Activated B cell treated with CpG ODN at 0.5 μM for 24 hours (primary cell): ENCODE data around the gene ARPC5L. TPM values are rescaled to one million over a fixed set of nuclear protein-coding genes. Genes with fewer than 3 reads are reported as not detected.

ENCODE experiments used
- ATAC-seq: fragments of 200-7000 bp; cut with Tn5 transposase; one replicate; pipeline ENCODE4 v1.10.0; 2021; ENCODE audit warnings: low read depth, mild to moderate bottlenecking, moderate library complexity
- CTCF ChIA-PET: fragments of 350-600 bp; sonication (Branson Sonifier 250); formaldehyde crosslinking; loops from one replicate; lab custom pipeline; 2021; ENCODE audit warnings: antibody characterized with exemption; lab: Charles Lee
- POLR2A ChIA-PET: fragments of 350-600 bp; sonication (Branson Sonifier 250); formaldehyde crosslinking; loops from one replicate; lab custom pipeline; 2021; ENCODE audit warnings: antibody characterized with exemption; lab: Charles Lee
- DNase-seq: peaks from one replicate; pipeline ENCODE4 v3.0.0; 2022
- H3K27ac Mint-ChIP-seq: one replicate; pipeline ENCODE4 v1.8.0; 2020; ENCODE audit warnings: mixed read lengths
- H3K27me3 Mint-ChIP-seq: one replicate; pipeline ENCODE4 v1.8.0; 2021; ENCODE audit warnings: mixed read lengths
- H3K36me3 Mint-ChIP-seq: one replicate; pipeline ENCODE4 v1.8.0; 2021; ENCODE audit warnings: low read depth, mixed read lengths
- H3K4me1 Mint-ChIP-seq: one replicate; pipeline ENCODE4 v1.8.0; 2021; ENCODE audit warnings: mixed read lengths
- H3K4me3 Mint-ChIP-seq: one replicate; pipeline ENCODE4 v1.8.0; 2020; ENCODE audit warnings: mild to moderate bottlenecking, mixed read lengths
- H3K9me3 Mint-ChIP-seq: one replicate; pipeline ENCODE4 v1.8.0; 2020; ENCODE audit warnings: mixed read lengths
- CTCF ChIP-seq: fragments of 200-600 bp; IDR thresholded peaks from one replicate; pipeline ENCODE4 v1.8.0; 2022; ENCODE audit warnings: antibody characterized with exemption, mild to moderate bottlenecking
- intact Hi-C: fragments of 100-400 bp; cut with micrococcal nuclease; formaldehyde crosslinking; loops from one replicate; pipeline ENCODE4 v1.15.1; 2024
- total RNA-seq: library from RNA; stranded (reverse); gene quantifications from 2 replicates; pipeline ENCODE4 v1.2.3, GENCODE V29; 2022

The ARPC5L gene
- total RNA-seq, 1 donor from 2014 or later = 93.1 TPM

DNA sequence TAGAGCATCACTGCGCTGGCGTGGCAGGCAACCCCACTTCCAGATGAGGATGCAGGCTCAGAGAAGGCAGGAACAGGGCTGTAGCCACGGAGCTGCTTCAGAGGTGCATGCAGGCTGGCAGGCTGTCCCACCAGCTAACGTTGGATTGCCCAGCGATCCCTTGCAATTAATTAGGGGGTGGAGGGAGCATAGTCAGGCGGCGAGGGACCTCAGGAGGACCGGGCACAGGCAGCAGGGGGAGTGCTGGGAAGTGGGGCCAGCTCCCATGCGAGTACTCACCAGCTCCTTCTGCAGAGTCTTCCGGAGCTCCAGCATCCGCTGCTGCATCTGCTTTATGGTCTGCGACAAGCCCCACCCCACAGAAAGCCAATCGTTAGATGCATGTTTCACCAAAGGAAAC, 20.3 kb downstream of the ARPC5L start:
- ATAC-seq (no peak), DNase-seq (no peak)
- no peaks in the 10 kb centered on the region for H3K9me3 Mint-ChIP-seq
- POLR2A ChIA-PET = interaction anchor here (0.6 to 1.2 kb wide), 2 partner anchors 9 to 12 kb away, joined by 3 read pairs; no protein-coding TSS in a partner anchor
- no peak overlapping the region for H3K4me3 Mint-ChIP-seq
- peaks cover 6% of the 10 kb centered on the region for H3K4me1 Mint-ChIP-seq
- intact Hi-C loops = no loop called here
- no peak for TF ChIP-seq CTCF
- H3K36me3 Mint-ChIP-seq = peaks cover 76% of the 10 kb centered on the region
- H3K27ac Mint-ChIP-seq = no peak overlapping the region
- CTCF ChIA-PET = no interaction called here
- H3K27me3 Mint-ChIP-seq = no peaks in the 10 kb centered on the region

- POLR2A ChIA-PET = interaction anchor here (1.8 kb wide), 1 partner anchor 14 kb away, joined by 5 read pairs; no protein-coding TSS in a partner anchor
- H3K4me1 Mint-ChIP-seq = peaks cover 6% of the 10 kb centered on the region
- no peak overlapping the region for H3K27ac Mint-ChIP-seq
Observed at GRCh38 chr9:124884376-124884775, 22.4 kb downstream of the ARPC5L start.

DNA sequence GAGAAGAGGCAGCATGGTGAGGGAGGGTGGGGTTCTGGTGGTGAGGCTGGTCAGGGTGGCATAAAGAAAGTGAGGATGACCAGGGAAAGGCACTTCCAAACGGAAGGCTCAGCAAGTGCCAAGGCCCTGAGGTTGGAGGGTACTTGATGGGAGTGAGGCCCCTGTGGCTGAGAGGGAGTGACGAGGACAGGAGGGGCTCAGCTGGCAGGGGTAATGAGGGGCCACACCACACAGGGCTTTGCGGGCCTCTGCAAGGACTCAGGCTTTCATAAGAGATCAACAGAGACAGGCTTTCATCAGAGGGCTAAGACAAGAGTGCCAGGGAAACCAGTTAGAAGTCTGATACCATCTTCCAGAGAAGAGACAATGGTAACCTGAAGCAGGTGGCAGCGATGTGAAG, 23.6 kb downstream of the ARPC5L start:
- Mint-ChIP-seq H3K4me1 (peaks cover 2% of the 10 kb centered on the region), H3K27ac (no peak overlapping the region), H3K9me3 (no peaks in the 10 kb centered on the region), H3K36me3 (peaks cover 74% of the 10 kb centered on the region), H3K4me3 (no peak overlapping the region), H3K27me3 (no peaks in the 10 kb centered on the region)
- ChIA-PET CTCF (no interaction called here), POLR2A (no interaction called here)
- intact Hi-C loops = no loop called here
- no peak for TF ChIP-seq CTCF
- DNase-seq (no peak), ATAC-seq (no peak)

More at GRCh38 chr9:124884376-124884775, 22.4 kb downstream of the ARPC5L start:
- Mint-ChIP-seq H3K4me3 (no peak overlapping the region), H3K27me3 (no peaks in the 10 kb centered on the region), H3K9me3 (no peaks in the 10 kb centered on the region), H3K36me3 (peaks cover 70% of the 10 kb centered on the region)
- CTCF ChIA-PET = no interaction called here
- ATAC-seq = no peak
- intact Hi-C loops = no loop called here
- no peak for DNase-seq
- no peak for TF ChIP-seq CTCF

DNA sequence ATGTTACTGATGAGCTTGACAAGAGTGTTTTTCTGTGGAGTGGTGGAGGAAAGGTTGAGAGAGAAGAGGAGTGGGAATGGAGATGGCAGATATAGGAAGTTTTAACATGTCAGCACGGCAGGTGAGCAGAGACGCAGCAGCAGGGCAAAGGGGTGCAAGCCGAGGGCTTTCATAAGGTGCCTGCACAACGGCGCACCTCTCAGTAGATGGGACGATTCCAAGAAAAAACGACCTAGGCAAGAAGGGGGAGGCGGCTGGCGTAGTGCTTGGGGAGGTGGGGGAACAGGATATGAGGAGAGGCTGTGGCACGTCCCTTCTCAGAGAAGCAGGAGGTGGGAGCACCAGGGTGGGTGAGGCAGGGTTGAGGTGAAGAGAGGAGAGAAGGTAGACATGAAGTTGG, 24.5 kb downstream of the ARPC5L start:
- H3K9me3 Mint-ChIP-seq = no peaks in the 10 kb centered on the region
- no peak overlapping the region for H3K27ac Mint-ChIP-seq
- intact Hi-C loops = no loop called here
- H3K27me3 Mint-ChIP-seq = no peaks in the 10 kb centered on the region
- peaks cover 2% of the 10 kb centered on the region for H3K4me1 Mint-ChIP-seq
- TF ChIP-seq CTCF = no peak
- DNase-seq = no peak
- CTCF ChIA-PET = no interaction called here
- H3K36me3 Mint-ChIP-seq = peaks cover 77% of the 10 kb centered on the region
- H3K4me3 Mint-ChIP-seq = no peak overlapping the region
- POLR2A ChIA-PET = no interaction called here
- no peak for ATAC-seq

GRCh38 chr9:124886866-124887492, 25.0 kb downstream of the ARPC5L start:
- CTCF ChIA-PET = no interaction called here
- Mint-ChIP-seq H3K27me3 (no peaks in the 10 kb centered on the region), H3K4me1 (peaks cover 2% of the 10 kb centered on the region), H3K36me3 (peaks cover 75% of the 10 kb centered on the region), H3K27ac (no peak overlapping the region), H3K9me3 (no peaks in the 10 kb centered on the region), H3K4me3 (no peak overlapping the region)
- POLR2A ChIA-PET = no interaction called here
- ATAC-seq = no peak
- intact Hi-C loops = no loop called here
- no peak for DNase-seq
- no peak for TF ChIP-seq CTCF
